OCI-LY1 (cell line): ENCODE results near the gene MEGF6.

Source experiments
- H2AFZ ChIP-seq: fragments of 200-600 bp; sonication (generic), shearing (Covaris generic); 2 replicates; pipeline ENCODE4 v1.6.0; 2014; ENCODE audit warnings: antibody characterized with exemption, mild to moderate bottlenecking, low read length
- H3F3A ChIP-seq: fragments of 200-600 bp; sonication (generic), shearing (Covaris generic); 2 replicates; pipeline ENCODE4 v1.6.0; 2014; ENCODE audit warnings: mild to moderate bottlenecking, antibody characterized with exemption, low read length, moderate library complexity; ENCODE audit not compliant: insufficient read depth
- H3K27ac ChIP-seq: fragments of 200-600 bp; sonication (generic); 2 replicates; pipeline ENCODE4 v1.5.1; 2014; ENCODE audit warnings: low read length, mixed run types, mild to moderate bottlenecking, low read depth; ENCODE audit not compliant: poor library complexity, severe bottlenecking
- H3K27me3 ChIP-seq: fragments of 200-600 bp; sonication (generic); 2 replicates; pipeline ENCODE4 v1.6.0; 2014; ENCODE audit warnings: antibody characterized with exemption, mild to moderate bottlenecking, low read length, moderate library complexity; ENCODE audit not compliant: insufficient read depth
- H3K36me3 ChIP-seq: fragments of 200-600 bp; sonication (generic); 2 replicates; pipeline ENCODE4 v1.6.1; 2014; ENCODE audit warnings: mild to moderate bottlenecking, antibody characterized with exemption, low read length, moderate library complexity, mixed read lengths; ENCODE audit not compliant: insufficient read depth
- H3K4me1 ChIP-seq: fragments of 200-600 bp; sonication (generic); 2 replicates; pipeline ENCODE4 v1.5.1; 2014; ENCODE audit warnings: mild to moderate bottlenecking, low read length, moderate library complexity; ENCODE audit not compliant: insufficient read depth, severe bottlenecking
- H3K4me2 ChIP-seq: fragments of 200-600 bp; sonication (generic), shearing (Covaris generic); 2 replicates; pipeline ENCODE4 v1.6.1; 2014; ENCODE audit warnings: low read length
- H3K4me3 ChIP-seq: fragments of 200-600 bp; sonication (generic); 2 replicates; pipeline ENCODE4 v1.5.1; 2014; ENCODE audit warnings: low read length, low read depth, mild to moderate bottlenecking, mixed read lengths; ENCODE audit not compliant: poor library complexity, severe bottlenecking
- H3K79me2 ChIP-seq: fragments of 200-600 bp; shearing (Covaris generic); 2 replicates; pipeline ENCODE4 v1.6.1; 2016; ENCODE audit warnings: mixed run types, low read length, mixed read lengths; ENCODE audit not compliant: insufficient read depth
- H3K9ac ChIP-seq: fragments of 200-600 bp; sonication (generic), shearing (Covaris generic); 2 replicates; pipeline ENCODE4 v1.6.1; 2014; ENCODE audit warnings: mild to moderate bottlenecking, low read length, mixed read lengths
- H3K9me2 ChIP-seq: fragments of 200-600 bp; sonication (generic), shearing (Covaris generic); 2 replicates; pipeline ENCODE4 v1.6.1; 2014; ENCODE audit warnings: low read depth, mild to moderate bottlenecking, low read length, mixed read lengths
- H3K9me3 ChIP-seq: fragments of 200-600 bp; shearing (Covaris generic); 2 replicates; pipeline ENCODE4 v1.6.1; 2014; ENCODE audit warnings: low read length, mixed read lengths
- H4K20me1 ChIP-seq: fragments of 200-600 bp; sonication (generic), shearing (Covaris generic); 2 replicates; pipeline ENCODE4 v1.6.0; 2016; ENCODE audit warnings: mild to moderate bottlenecking, low read length; ENCODE audit not compliant: insufficient read depth
- EZH2 ChIP-seq: fragments of 200-600 bp; sonication (generic), shearing (Covaris generic); IDR thresholded peaks from 2 replicates; pipeline ENCODE4 v1.8.0; 2017; ENCODE audit warnings: borderline replicate concordance, mixed run types, mild to moderate bottlenecking, antibody characterized with exemption, low read length, moderate library complexity, mixed read lengths
- TF ChIP-seq, protein P1 (sequence below): fragments of 200-600 bp; sonication (generic), shearing (Covaris generic); IDR thresholded peaks from 2 replicates; pipeline ENCODE4 v1.5.1; 2017; ENCODE audit warnings: mild to moderate bottlenecking, antibody characterized with exemption, low read length, moderate library complexity, mixed read lengths

MEGF6 gene

DNA sequence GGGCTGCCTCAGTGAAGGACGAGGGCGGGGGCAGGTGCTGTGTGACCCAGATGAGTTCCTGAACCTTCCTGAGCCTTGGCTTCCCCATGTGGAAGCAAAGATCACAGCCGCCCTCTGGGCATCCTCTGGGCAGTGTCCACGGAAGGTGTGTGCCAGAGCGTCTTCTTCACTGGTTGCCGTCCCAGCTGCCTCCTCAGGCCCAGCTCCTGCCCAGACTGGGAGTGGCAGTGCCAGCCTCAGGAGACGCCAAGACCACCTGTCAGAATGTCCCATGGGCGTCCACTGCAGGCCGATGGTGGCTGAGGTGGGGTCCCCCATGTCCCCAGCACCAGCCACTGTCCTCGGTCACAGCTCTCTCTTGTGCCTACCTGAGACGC, 146.7 kb downstream of the MEGF6 start:
- no peak overlapping the region for H3K4me2 ChIP-seq

DNA sequence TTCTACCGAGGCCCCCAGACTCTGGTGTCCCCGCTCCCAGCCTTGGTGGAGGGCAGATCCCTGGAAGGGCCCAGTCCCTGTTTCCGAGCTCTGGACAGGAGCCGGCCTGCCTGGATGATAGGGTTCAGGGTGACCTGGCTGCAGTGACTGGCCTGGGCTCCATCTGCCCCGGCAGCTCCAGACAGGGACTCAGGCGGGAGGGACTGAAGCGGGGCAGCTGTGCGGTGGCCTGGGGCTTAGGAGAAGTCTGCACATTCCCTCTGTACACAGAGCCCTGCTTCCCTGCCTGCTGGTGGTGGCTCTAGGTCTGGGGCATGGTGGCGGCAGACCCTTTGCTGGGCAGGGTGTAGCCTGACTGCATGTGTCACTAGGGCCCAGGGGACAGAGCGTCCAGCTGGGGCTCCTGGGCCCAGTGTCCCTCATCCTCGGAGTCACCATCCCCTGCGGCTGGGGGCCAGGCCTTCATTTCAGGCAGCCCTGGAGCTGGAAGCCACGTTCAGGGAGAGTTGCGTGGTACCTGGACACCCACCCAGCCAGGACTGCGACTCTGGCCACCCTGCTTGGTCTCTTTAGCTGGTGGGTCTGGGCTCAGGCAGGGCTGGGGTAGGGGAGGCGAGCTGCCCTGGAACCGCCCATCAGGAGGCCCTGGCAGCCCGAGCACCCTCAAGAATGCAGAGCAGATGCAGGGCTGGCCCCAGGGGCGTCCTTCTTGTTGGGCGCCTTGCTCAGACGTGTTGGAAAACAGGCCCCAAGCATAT, 147.2 kb downstream of the MEGF6 start:
- Histone ChIP-seq H2AFZ (no peak overlapping the region), H3K36me3 (no peaks in the 10 kb centered on the region), H3K27me3 (no peaks in the 10 kb centered on the region; the same call in 1 of the 2 replicates), H3K4me2 (no peak overlapping the region), H3K9ac (no peak overlapping the region), H3K9me2 (no peaks in the 10 kb centered on the region), H3K9me3 (no peaks in the 10 kb centered on the region), H3K4me3 (no peak overlapping the region), H3K4me1 (no peaks in the 10 kb centered on the region), H3K27ac (no peak overlapping the region), H3K79me2 (no peaks in the 10 kb centered on the region), H3F3A (no peaks in the 10 kb centered on the region), H4K20me1 (no peaks in the 10 kb centered on the region)
- TF ChIP-seq EZH2, result no peak
- TF ChIP-seq, protein P1, sequence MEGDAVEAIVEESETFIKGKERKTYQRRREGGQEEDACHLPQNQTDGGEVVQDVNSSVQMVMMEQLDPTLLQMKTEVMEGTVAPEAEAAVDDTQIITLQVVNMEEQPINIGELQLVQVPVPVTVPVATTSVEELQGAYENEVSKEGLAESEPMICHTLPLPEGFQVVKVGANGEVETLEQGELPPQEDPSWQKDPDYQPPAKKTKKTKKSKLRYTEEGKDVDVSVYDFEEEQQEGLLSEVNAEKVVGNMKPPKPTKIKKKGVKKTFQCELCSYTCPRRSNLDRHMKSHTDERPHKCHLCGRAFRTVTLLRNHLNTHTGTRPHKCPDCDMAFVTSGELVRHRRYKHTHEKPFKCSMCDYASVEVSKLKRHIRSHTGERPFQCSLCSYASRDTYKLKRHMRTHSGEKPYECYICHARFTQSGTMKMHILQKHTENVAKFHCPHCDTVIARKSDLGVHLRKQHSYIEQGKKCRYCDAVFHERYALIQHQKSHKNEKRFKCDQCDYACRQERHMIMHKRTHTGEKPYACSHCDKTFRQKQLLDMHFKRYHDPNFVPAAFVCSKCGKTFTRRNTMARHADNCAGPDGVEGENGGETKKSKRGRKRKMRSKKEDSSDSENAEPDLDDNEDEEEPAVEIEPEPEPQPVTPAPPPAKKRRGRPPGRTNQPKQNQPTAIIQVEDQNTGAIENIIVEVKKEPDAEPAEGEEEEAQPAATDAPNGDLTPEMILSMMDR, result no peak

More for the DNA sequence above, 146.7 kb downstream of the MEGF6 start:
- no peaks in the 10 kb centered on the region for H3K36me3 ChIP-seq
- TF ChIP-seq, protein P1, result no peak
- TF ChIP-seq EZH2, result no peak
- no peaks in the 10 kb centered on the region for H3K9me3 ChIP-seq
- no peaks in the 10 kb centered on the region for H4K20me1 ChIP-seq
- H3K4me3 ChIP-seq, result no peak overlapping the region
- H2AFZ ChIP-seq, result no peak overlapping the region
- H3F3A ChIP-seq, result no peaks in the 10 kb centered on the region
- H3K9me2 ChIP-seq, result no peaks in the 10 kb centered on the region
- no peaks in the 10 kb centered on the region; the same call in 1 of the 2 replicates for H3K27me3 ChIP-seq
- H3K4me1 ChIP-seq, result no peaks in the 10 kb centered on the region
- no peak overlapping the region for H3K27ac ChIP-seq
- H3K9ac ChIP-seq, result no peak overlapping the region
- no peaks in the 10 kb centered on the region for H3K79me2 ChIP-seq

DNA sequence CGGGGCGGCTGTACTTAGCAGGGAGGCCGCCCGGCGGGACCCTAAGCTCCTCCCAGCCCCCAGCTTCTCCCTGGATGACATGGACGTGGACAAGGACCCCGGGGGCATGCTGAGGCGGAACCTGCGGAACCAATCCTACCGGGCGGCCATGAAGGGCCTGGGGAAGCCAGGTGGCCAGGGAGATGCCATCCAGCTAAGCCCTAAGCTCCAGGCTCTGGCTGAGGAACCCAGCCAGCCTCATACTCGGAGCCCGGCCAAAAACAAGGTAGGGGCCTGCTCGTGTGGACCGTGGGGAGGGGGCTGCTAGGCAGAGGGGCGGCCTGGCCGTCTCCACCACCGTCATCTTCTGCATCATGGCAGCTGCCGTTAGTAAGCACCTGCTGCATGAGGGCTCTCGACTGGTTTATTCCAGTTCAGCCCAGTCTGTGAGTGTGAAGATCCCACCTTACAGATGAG, 147.9 kb downstream of the MEGF6 start:
- TF ChIP-seq, protein P1, result no peak
- no peak for TF ChIP-seq EZH2
- H3F3A ChIP-seq, result no peaks in the 10 kb centered on the region
- H4K20me1 ChIP-seq, result no peaks in the 10 kb centered on the region
- no peak overlapping the region for H3K4me3 ChIP-seq
- H3K27me3 ChIP-seq, result no peaks in the 10 kb centered on the region; the same call in 1 of the 2 replicates
- no peak overlapping the region for H3K4me2 ChIP-seq
- no peaks in the 10 kb centered on the region for H3K9me3 ChIP-seq
- H3K9me2 ChIP-seq, result no peaks in the 10 kb centered on the region
- H2AFZ ChIP-seq, result no peak overlapping the region
- no peak overlapping the region for H3K27ac ChIP-seq
- no peaks in the 10 kb centered on the region for H3K36me3 ChIP-seq
- H3K9ac ChIP-seq, result no peak overlapping the region
- no peaks in the 10 kb centered on the region for H3K4me1 ChIP-seq
- no peaks in the 10 kb centered on the region for H3K79me2 ChIP-seq
